Activated CD8-positive, alpha-beta T cell treated with anti-CD3 and anti-CD28 coated beads for 36 hours (primary cell): ENCODE measurements around the gene DOCK4. TPM values are rescaled to one million over a fixed set of nuclear protein-coding genes. Genes with fewer than 3 reads are reported as not detected.

Experiments
- ATAC-seq: fragments of 200-7000 bp; cut with Tn5 transposase; one replicate; pipeline ENCODE4 v1.10.0; 2021; ENCODE audit warnings: mild to moderate bottlenecking, moderate library complexity
- CTCF ChIA-PET: fragments of 350-600 bp; sonication (Branson Sonifier 250); formaldehyde crosslinking; loops from one replicate; lab custom pipeline; 2021; ENCODE audit warnings: antibody characterized with exemption; lab: Charles Lee
- POLR2A ChIA-PET: fragments of 350-600 bp; sonication (Branson Sonifier 250); formaldehyde crosslinking; loops from one replicate; lab custom pipeline; 2021; ENCODE audit warnings: antibody characterized with exemption; lab: Charles Lee
- DNase-seq: peaks from one replicate; pipeline ENCODE4 v3.0.0-alpha.2; 2020
- H3K27ac Mint-ChIP-seq: one replicate; pipeline ENCODE4 v1.8.0; 2021; ENCODE audit warnings: mild to moderate bottlenecking, mixed read lengths
- H3K27me3 Mint-ChIP-seq: one replicate; pipeline ENCODE4 v1.8.0; 2021; ENCODE audit warnings: mixed read lengths
- H3K36me3 Mint-ChIP-seq: one replicate; pipeline ENCODE4 v1.8.0; 2021; ENCODE audit warnings: low read depth, mixed read lengths
- H3K4me1 Mint-ChIP-seq: one replicate; pipeline ENCODE4 v1.8.0; 2021; ENCODE audit warnings: low read depth, mixed read lengths
- H3K4me3 Mint-ChIP-seq: one replicate; pipeline ENCODE4 v1.8.0; 2021; ENCODE audit warnings: mild to moderate bottlenecking, moderate library complexity, mixed read lengths
- H3K9me3 Mint-ChIP-seq: one replicate; pipeline ENCODE4 v1.8.0; 2021; ENCODE audit warnings: mixed read lengths
- CTCF ChIP-seq: fragments of 200-600 bp; IDR thresholded peaks from one replicate; pipeline ENCODE4 v1.8.0; 2022; ENCODE audit warnings: antibody characterized with exemption, mild to moderate bottlenecking
- intact Hi-C: fragments of 100-400 bp; cut with micrococcal nuclease; formaldehyde crosslinking; loops from one replicate; pipeline ENCODE4 v1.10.0; 2022
- total RNA-seq, 2 experiments: library from RNA; stranded (reverse); gene quantifications; one replicate each; pipeline ENCODE4 v1.2.3, GENCODE V29; 2021

The DOCK4 gene
- total RNA-seq, 2 experiments from 2014 or later: 0.31 to 0.32 TPM

- no peak overlapping the region for H3K4me3 Mint-ChIP-seq
- intact Hi-C loops: no loop called here
- POLR2A ChIA-PET: no interaction called here
- H3K27ac Mint-ChIP-seq: no peak overlapping the region
- ATAC-seq (no peak), DNase-seq (no peak)
- no peaks in the 10 kb centered on the region for H3K9me3 Mint-ChIP-seq
- CTCF ChIA-PET: no interaction called here
- no peaks in the 10 kb centered on the region for H3K36me3 Mint-ChIP-seq
- no peak for TF ChIP-seq CTCF
- H3K27me3 Mint-ChIP-seq: peaks cover 3% of the 10 kb centered on the region
- H3K4me1 Mint-ChIP-seq: no peaks in the 10 kb centered on the region
Observed at GRCh38 chr7:111864291-111864976, 341.8 kb downstream of the DOCK4 start.

- CTCF ChIA-PET: no interaction called here
- peaks cover 3% of the 10 kb centered on the region for H3K27me3 Mint-ChIP-seq
- DNase-seq: no peak
Observed at GRCh38 chr7:111863269-111863668, 342.9 kb downstream of the DOCK4 start.

GRCh38 chr7:111860248-111860647, 346.0 kb downstream of the DOCK4 start:
- no peak for ATAC-seq
- H3K4me3 Mint-ChIP-seq: no peak overlapping the region
- intact Hi-C loops: no loop called here
- TF ChIP-seq CTCF: no peak
- DNase-seq: no peak
- H3K4me1 Mint-ChIP-seq: no peaks in the 10 kb centered on the region
- POLR2A ChIA-PET: no interaction called here
- CTCF ChIA-PET: no interaction called here
- peaks cover 3% of the 10 kb centered on the region for H3K27me3 Mint-ChIP-seq
- H3K9me3 Mint-ChIP-seq: no peaks in the 10 kb centered on the region
- H3K27ac Mint-ChIP-seq: no peak overlapping the region
- H3K36me3 Mint-ChIP-seq: no peaks in the 10 kb centered on the region

More at GRCh38 chr7:111863269-111863668, 342.9 kb downstream of the DOCK4 start:
- Mint-ChIP-seq H3K27ac (no peak overlapping the region), H3K4me1 (no peaks in the 10 kb centered on the region), H3K9me3 (no peaks in the 10 kb centered on the region), H3K36me3 (no peaks in the 10 kb centered on the region), H3K4me3 (no peak overlapping the region)
- TF ChIP-seq CTCF: no peak
- intact Hi-C loops: no loop called here
- ATAC-seq: no peak
- POLR2A ChIA-PET: no interaction called here

GRCh38 chr7:111858331-111858730, 347.9 kb downstream of the DOCK4 start:
- no peak for DNase-seq
- ATAC-seq: no peak
- Mint-ChIP-seq H3K36me3 (no peaks in the 10 kb centered on the region), H3K4me3 (no peak overlapping the region), H3K27ac (no peak overlapping the region), H3K9me3 (no peaks in the 10 kb centered on the region), H3K4me1 (no peaks in the 10 kb centered on the region), H3K27me3 (peaks cover 3% of the 10 kb centered on the region)
- intact Hi-C loops: no loop called here
- ChIA-PET CTCF (no interaction called here), POLR2A (no interaction called here)
- no peak for TF ChIP-seq CTCF

GRCh38 chr7:111855842-111856227, 350.4 kb downstream of the DOCK4 start:
- no peak for TF ChIP-seq CTCF
- POLR2A ChIA-PET: no interaction called here
- Mint-ChIP-seq H3K36me3 (no peaks in the 10 kb centered on the region), H3K27ac (no peak overlapping the region), H3K27me3 (peaks cover 3% of the 10 kb centered on the region), H3K4me3 (no peak overlapping the region), H3K4me1 (no peaks in the 10 kb centered on the region), H3K9me3 (no peaks in the 10 kb centered on the region)
- CTCF ChIA-PET: interaction anchor here (0.6 to 2.3 kb wide), 6 partner anchors 12 to 382 kb away, joined by 3 to 10 read pairs (median 3); no protein-coding TSS in a partner anchor
- no peak for ATAC-seq
- intact Hi-C loops: no loop called here
- DNase-seq: no peak
